ENCODE measurements around the gene TNS3. TPM values are rescaled to one million over a fixed set of nuclear protein-coding genes. Genes with fewer than 3 reads are reported as not detected.
A peak's percentile ranks its signal among the peaks of the same experiment; 100 is the strongest.
"Not testable (repeated sequence)": the region's sequence is repeated elsewhere in the genome, so short reads cannot be mapped to it uniquely, and the experiment has no call there.

TNS3 gene
- total and polyA plus RNA-seq, 2 experiments from 2014 or later = 2.7 to 5.7 TPM

- Histone ChIP-seq H3K36me3 (no peaks in the 10 kb centered on the region), H3K27me3 (peaks cover 5% of the 10 kb centered on the region), H3K27ac (no peak overlapping the region), H3K4me3 (no peak overlapping the region), H3K4me1 (ENCODE audit: low read depth) (no peaks in the 10 kb centered on the region), H3K9me3 (ENCODE audit: low read depth) (no peaks in the 10 kb centered on the region)
- no peak for DNase-seq (ENCODE audit: low read depth in 1 of 2, low spot score in 1 of 2)
- no peak for TF ChIP-seq CTCF (IDR thresholded peaks at IDR 0.05; ENCODE audit: low read depth, low read length)
Measured at GRCh38 chr7:47543056-47543455, 38.9 kb downstream of the TNS3 start.

- no peak for DNase-seq (ENCODE audit: low read depth in 1 of 2, low spot score in 1 of 2)
- H3K27me3 ChIP-seq = peaks cover 13% of the 10 kb centered on the region
- no peaks in the 10 kb centered on the region for H3K4me1 ChIP-seq (ENCODE audit: low read depth)
- H3K27ac ChIP-seq = no peak overlapping the region
- H3K36me3 ChIP-seq = no peaks in the 10 kb centered on the region
- no peak for TF ChIP-seq CTCF (IDR thresholded peaks at IDR 0.05; ENCODE audit: low read depth, low read length)
- no peaks in the 10 kb centered on the region for H3K9me3 ChIP-seq (ENCODE audit: low read depth)
- no peak overlapping the region for H3K4me3 ChIP-seq
Measured at GRCh38 chr7:47542051-47542450, 39.9 kb downstream of the TNS3 start.

GRCh38 chr7:47541485-47541884 lies 40.4 kb downstream of the TNS3 start:
- peaks cover 19% of the 10 kb centered on the region for H3K27me3 ChIP-seq
- DNase-seq (ENCODE audit: low read depth in 1 of 2, low spot score in 1 of 2); H3K9me3 ChIP-seq (ENCODE audit: low read depth); H3K4me3 ChIP-seq; H3K4me1 ChIP-seq (ENCODE audit: low read depth); H3K27ac ChIP-seq; H3K36me3 ChIP-seq: not testable (repeated sequence)

- no peak for DNase-seq (ENCODE audit: low read depth in 1 of 2, low spot score in 1 of 2)
- Histone ChIP-seq H3K4me1 (ENCODE audit: low read depth) (no peaks in the 10 kb centered on the region), H3K27ac (no peak overlapping the region), H3K27me3 (peaks cover 27% of the 10 kb centered on the region), H3K36me3 (no peaks in the 10 kb centered on the region), H3K9me3 (ENCODE audit: low read depth) (no peaks in the 10 kb centered on the region), H3K4me3 (no peak overlapping the region)
- TF ChIP-seq CTCF (IDR thresholded peaks at IDR 0.05; ENCODE audit: low read depth, low read length) = no peak
Measured at GRCh38 chr7:47540387-47541350, 41.2 kb downstream of the TNS3 start.

GRCh38 chr7:47540053-47540386 lies 41.9 kb downstream of the TNS3 start:
- Histone ChIP-seq H3K27me3 (peaks cover 33% of the 10 kb centered on the region), H3K36me3 (no peaks in the 10 kb centered on the region), H3K4me1 (ENCODE audit: low read depth) (no peaks in the 10 kb centered on the region), H3K9me3 (ENCODE audit: low read depth) (no peaks in the 10 kb centered on the region), H3K27ac (no peak overlapping the region), H3K4me3 (no peak overlapping the region)
- TF ChIP-seq CTCF (IDR thresholded peaks at IDR 0.05; ENCODE audit: low read depth, low read length) = no peak
- DNase-seq (ENCODE audit: low read depth in 1 of 2, low spot score in 1 of 2) = no peak

- H3K27me3 ChIP-seq = peaks cover 38% of the 10 kb centered on the region
- peak in 1 of 2 donors; percentile 29 for DNase-seq (ENCODE audit: low read depth in 1 of 2, low spot score in 1 of 2)
- no peak overlapping the region for H3K4me3 ChIP-seq
- TF ChIP-seq CTCF (IDR thresholded peaks at IDR 0.05; ENCODE audit: low read depth, low read length) = no peak
- no peaks in the 10 kb centered on the region for H3K4me1 ChIP-seq (ENCODE audit: low read depth)
- no peaks in the 10 kb centered on the region for H3K36me3 ChIP-seq
- H3K9me3 ChIP-seq (ENCODE audit: low read depth) = no peaks in the 10 kb centered on the region
- no peak overlapping the region for H3K27ac ChIP-seq
Measured at GRCh38 chr7:47539398-47540052, 42.4 kb downstream of the TNS3 start.

Data from cardiac muscle cell (in vitro differentiated cells and primary cell).